SU-DHL-6 (cell line): ENCODE measurements around the gene ARHGEF19.

ENCODE experiments used
- H2AFZ ChIP-seq: fragments of 200-600 bp; sonication (generic); 2 replicates; pipeline ENCODE4 v1.6.1; 2014; ENCODE audit warnings: low read depth, mild to moderate bottlenecking, moderate library complexity, mixed read lengths, antibody characterized with exemption, low read length; ENCODE audit not compliant: severe bottlenecking
- H3F3A ChIP-seq: fragments of 200-600 bp; shearing (Covaris generic); 2 replicates; pipeline ENCODE4 v1.6.0; 2016; ENCODE audit warnings: antibody characterized with exemption, mild to moderate bottlenecking; ENCODE audit not compliant: insufficient read depth
- H3K27ac ChIP-seq: fragments of 200-600 bp; sonication (generic); 2 replicates; pipeline ENCODE4 v1.5.1; 2016; ENCODE audit warnings: low read depth, mild to moderate bottlenecking, low read length, moderate library complexity, mixed read lengths
- H3K27me3 ChIP-seq: fragments of 200-600 bp; sonication (generic), shearing (Covaris generic); 2 replicates; pipeline ENCODE4 v1.6.0; 2014; ENCODE audit warnings: mild to moderate bottlenecking, low read length
- H3K36me3 ChIP-seq: fragments of 200-600 bp; sonication (generic); 2 replicates; pipeline ENCODE4 v1.6.1; 2014; ENCODE audit warnings: mild to moderate bottlenecking, low read length, mixed read lengths
- H3K4me2 ChIP-seq: fragments of 300-600, 200-600 bp; shearing (Covaris generic), sonication (generic); 2 replicates; pipeline ENCODE4 v1.6.0; 2014; ENCODE audit warnings: low read length, low read depth, mild to moderate bottlenecking; ENCODE audit not compliant: poor library complexity, severe bottlenecking
- H3K4me3 ChIP-seq: fragments of 200-600 bp; sonication (generic); 2 replicates; pipeline ENCODE4 v1.5.1; 2014; ENCODE audit warnings: antibody characterized with exemption, low read length, mild to moderate bottlenecking, mixed read lengths; ENCODE audit not compliant: insufficient read depth, poor library complexity, severe bottlenecking
- H3K79me2 ChIP-seq: fragments of 200-600 bp; sonication (generic); 2 replicates; pipeline ENCODE4 v1.6.1; 2014; ENCODE audit warnings: mild to moderate bottlenecking, low read length, moderate library complexity; ENCODE audit not compliant: insufficient read depth
- H3K9ac ChIP-seq: fragments of 200-600 bp; sonication (generic); 2 replicates; pipeline ENCODE4 v1.7.0; 2014; ENCODE audit warnings: mild to moderate bottlenecking, low read length
- H3K9me2 ChIP-seq: fragments of 200-600 bp; sonication (generic); replicated peaks from 2 replicates; pipeline ENCODE4 v1.6.1; 2014; ENCODE audit warnings: low read length; ENCODE audit not compliant: insufficient read depth
- H3K9me3 ChIP-seq: fragments of 200-600 bp; sonication (generic); 2 replicates; pipeline ENCODE4 v1.6.1; 2014; ENCODE audit warnings: low read length, mixed read lengths; ENCODE audit not compliant: insufficient read depth
- H4K20me1 ChIP-seq: fragments of 200-600 bp; sonication (generic); 2 replicates; pipeline ENCODE4 v1.6.1; 2014; ENCODE audit warnings: low read depth, mild to moderate bottlenecking, antibody characterized with exemption, low read length, moderate library complexity, mixed read lengths
- CTCF ChIP-seq: fragments of 200-600 bp; sonication (generic); IDR thresholded peaks from one replicate; pipeline ENCODE4 v1.5.1; 2017; ENCODE audit warnings: antibody characterized with exemption, mild to moderate bottlenecking, low read length, moderate library complexity; ENCODE audit not compliant: insufficient read depth, poor library complexity, severe bottlenecking
- EZH2phosphoT487 ChIP-seq: fragments of 200-600 bp; sonication (generic), shearing (Covaris generic); conservative IDR thresholded peaks from 2 replicates; pipeline ENCODE4 v1.6.1; 2018; ENCODE audit warnings: mild to moderate bottlenecking, antibody characterized with exemption, low read length, moderate library complexity, mixed read lengths

Gene ARHGEF19

DNA sequence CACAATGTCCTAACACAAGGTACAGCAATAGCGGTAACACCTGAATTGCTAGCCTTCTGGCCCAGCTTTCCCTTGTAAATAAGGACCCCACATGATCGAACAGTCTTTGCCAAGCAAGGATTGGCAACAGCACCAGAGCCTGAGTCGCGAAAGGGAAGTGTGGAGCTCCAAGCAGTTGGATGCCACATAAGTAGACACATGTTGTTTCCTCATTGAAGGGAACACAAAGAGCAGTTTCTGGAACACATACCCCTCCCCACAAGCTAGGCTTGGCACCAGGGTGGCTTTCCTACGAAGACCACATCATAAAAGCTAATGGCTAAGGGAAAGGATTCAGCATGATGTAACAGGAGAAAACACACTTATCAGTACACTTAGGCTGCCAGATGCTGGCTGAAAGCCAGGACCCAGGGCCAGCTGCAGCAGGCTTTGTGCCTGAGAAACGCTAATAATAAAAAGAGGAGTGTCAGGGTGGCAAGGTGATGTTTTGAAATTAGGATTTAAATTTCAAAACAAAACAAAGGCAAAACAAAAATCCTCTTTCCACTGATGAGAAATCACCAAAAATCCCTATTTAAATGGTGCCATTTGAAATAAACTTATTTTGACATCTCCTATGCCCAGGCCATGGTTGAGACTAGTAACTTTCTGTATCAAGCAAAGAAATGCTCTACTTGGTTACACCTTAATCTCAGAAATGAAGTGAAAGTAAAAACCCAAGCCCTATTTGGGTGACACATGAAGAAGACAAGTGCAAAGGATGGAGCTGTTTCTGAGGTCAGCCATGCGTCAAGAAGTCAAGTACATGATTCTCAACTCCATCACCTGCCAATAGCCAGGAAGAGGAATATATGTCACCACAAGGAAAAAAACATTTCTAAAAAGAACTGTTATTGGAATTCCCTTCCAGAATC is 36.4 kb upstream of the ARHGEF19 start:
- Histone ChIP-seq H3K9ac (no peak overlapping the region), H3K4me3 (no peak overlapping the region), H3K9me3 (no peaks in the 10 kb centered on the region), H2AFZ (no peak overlapping the region), H3K4me2 (peak overlapping the region; percentile 20), H3K27me3 (no peaks in the 10 kb centered on the region), H3F3A (peaks cover 8% of the 10 kb centered on the region; the same call in 1 of the 2 replicates), H4K20me1 (no peaks in the 10 kb centered on the region), H3K36me3 (no peaks in the 10 kb centered on the region), H3K79me2 (no peaks in the 10 kb centered on the region), H3K27ac (peak overlapping the region; percentile 60), H3K9me2 (no peaks in the 10 kb centered on the region)
- TF ChIP-seq EZH2phosphoT487 (no peak), CTCF (no peak)

GRCh38 chr1:16248007-16248436 is 35.6 kb upstream of the ARHGEF19 start:
- Histone ChIP-seq H3K4me2 (no peak overlapping the region), H3F3A (peaks cover 8% of the 10 kb centered on the region; the same call in 1 of the 2 replicates), H3K27me3 (no peaks in the 10 kb centered on the region), H3K9me2 (no peaks in the 10 kb centered on the region), H3K9ac (no peak overlapping the region), H2AFZ (no peak overlapping the region), H4K20me1 (no peaks in the 10 kb centered on the region), H3K27ac (0 out of 2 replicates have a peak overlapping the region, but pooled peaks have one; percentile 60), H3K9me3 (no peaks in the 10 kb centered on the region), H3K36me3 (no peaks in the 10 kb centered on the region), H3K4me3 (no peak overlapping the region), H3K79me2 (no peaks in the 10 kb centered on the region)
- TF ChIP-seq EZH2phosphoT487 (no peak), CTCF (no peak)

DNA sequence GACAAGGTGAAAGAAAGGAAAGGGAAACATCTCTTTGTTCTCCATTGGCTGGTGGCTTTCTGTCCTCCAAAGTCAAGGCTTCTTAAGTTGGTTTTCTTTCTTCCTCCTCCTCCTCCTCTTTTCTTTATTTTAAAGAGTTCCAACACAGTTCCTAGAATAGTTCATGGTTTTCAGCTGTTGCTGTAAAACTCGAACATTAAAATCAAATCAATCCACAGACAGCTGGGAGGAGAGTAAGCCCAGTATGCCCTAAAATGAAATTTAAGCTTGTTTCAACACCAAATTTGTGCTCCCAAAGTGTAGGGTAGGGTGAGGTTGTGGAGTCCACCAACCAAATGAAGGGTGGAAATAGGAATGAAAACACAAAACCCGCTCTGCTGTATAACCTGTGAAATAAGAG is 35.0 kb upstream of the ARHGEF19 start:
- H4K20me1 ChIP-seq = no peaks in the 10 kb centered on the region
- H3K9ac ChIP-seq = no peak overlapping the region
- no peaks in the 10 kb centered on the region for H3K36me3 ChIP-seq
- H3K4me3 ChIP-seq = no peak overlapping the region
- TF ChIP-seq EZH2phosphoT487 (no peak), CTCF (no peak)
- no peaks in the 10 kb centered on the region for H3K79me2 ChIP-seq
- no peaks in the 10 kb centered on the region for H3K9me2 ChIP-seq
- no peak overlapping the region for H3K27ac ChIP-seq
- peaks cover 8% of the 10 kb centered on the region; the same call in 1 of the 2 replicates for H3F3A ChIP-seq
- no peak overlapping the region for H3K4me2 ChIP-seq
- no peak overlapping the region for H2AFZ ChIP-seq
- H3K9me3 ChIP-seq = no peaks in the 10 kb centered on the region
- H3K27me3 ChIP-seq = no peaks in the 10 kb centered on the region
